GM19468 (cell line): ENCODE results near the gene PCDHA7.
"Not testable (repeated sequence)": the region's sequence is repeated elsewhere in the genome, so short reads cannot be mapped to it uniquely, and the experiment has no call there.

Experiments
- ATAC-seq: cut with Tn5 transposase; IDR thresholded peaks from one replicate; pipeline ENCODE4 v1.9.1; 2021; ENCODE audit warnings: mild to moderate bottlenecking, moderate library complexity, moderate number of reproducible peaks; ENCODE audit not compliant: unreplicated experiment; ENCODE audit errors: extremely low read depth

PCDHA7 gene

GRCh38 chr5:140822281-140822629 lies 11.8 kb upstream of the PCDHA7 start:
- ATAC-seq = no peak

DNA sequence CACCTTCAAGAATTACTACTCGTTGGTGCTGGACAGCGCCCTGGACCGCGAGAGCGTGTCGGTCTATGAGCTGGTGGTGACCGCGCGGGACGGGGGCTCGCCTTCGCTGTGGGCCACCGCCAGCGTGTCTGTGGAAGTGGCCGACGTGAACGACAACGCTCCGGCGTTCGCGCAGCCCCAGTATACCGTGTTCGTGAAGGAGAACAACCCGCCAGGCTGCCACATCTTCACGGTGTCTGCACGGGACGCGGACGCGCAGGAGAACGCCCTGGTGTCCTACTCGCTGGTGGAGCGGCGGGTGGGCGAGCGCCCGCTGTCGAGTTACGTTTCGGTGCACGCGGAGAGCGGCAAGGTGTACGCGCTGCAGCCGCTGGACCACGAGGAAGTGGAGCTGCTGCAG lies 11.1 kb upstream of the PCDHA7 start:
- ATAC-seq = not testable (repeated sequence)

DNA sequence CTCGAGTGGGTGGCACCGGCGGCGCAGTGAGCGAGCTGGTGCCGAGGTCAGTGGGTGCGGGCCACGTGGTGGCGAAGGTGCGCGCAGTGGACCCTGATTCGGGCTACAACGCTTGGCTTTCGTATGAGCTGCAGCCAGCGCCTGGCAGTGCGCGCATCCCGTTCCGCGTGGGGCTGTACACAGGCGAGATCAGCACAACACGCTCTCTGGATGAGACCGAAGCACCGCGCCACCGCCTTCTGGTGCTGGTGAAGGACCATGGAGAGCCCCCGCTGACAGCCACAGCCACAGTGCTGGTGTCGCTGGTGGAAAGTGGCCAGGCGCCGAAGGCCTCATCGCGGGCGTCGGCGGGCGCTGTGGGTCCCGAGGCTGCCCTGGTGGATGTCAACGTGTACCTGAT lies 10.6 kb upstream of the PCDHA7 start:
- ATAC-seq = no peak

DNA sequence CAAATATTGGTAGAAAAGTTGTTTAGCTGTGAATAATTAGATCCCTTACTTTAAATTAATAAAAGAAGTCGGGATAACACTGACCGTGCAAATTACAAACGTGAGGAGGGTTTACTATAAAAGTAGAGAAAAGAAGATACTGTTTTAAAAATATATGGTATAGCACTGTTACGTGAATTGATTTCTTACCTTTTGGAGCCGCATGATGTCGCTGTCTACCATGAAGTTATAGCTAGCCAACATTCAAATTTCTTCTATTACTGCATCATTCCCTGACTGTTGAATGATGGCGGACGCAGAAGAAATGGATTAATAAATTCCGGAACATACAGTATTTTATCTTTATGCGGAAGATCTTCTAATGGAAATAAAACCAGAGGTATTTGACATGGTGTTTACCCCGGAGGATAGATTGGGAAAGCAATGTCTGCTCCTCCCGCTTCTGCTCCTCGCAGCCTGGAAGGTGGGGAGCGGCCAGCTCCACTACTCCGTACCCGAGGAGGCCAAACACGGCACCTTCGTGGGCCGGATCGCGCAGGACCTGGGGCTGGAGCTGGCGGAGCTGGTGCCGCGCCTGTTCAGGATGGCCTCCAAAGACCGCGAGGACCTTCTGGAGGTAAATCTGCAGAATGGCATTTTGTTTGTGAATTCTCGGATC lies 6.2 kb upstream of the PCDHA7 start, which contains the start of gene PCDHA6:
PCDHA6 (plus strand) TSS at position 257 of the 658 bp plus-strand sequence; CDS start at position 389, 132 bp downstream.
- no peak for ATAC-seq

- ATAC-seq = no peak
These were observed 5.7 kb upstream of the PCDHA7 start for GRCh38 chr5:140828362-140828737.

- ATAC-seq = not testable (repeated sequence)
These were observed 4.3 kb upstream of the PCDHA7 start for GRCh38 chr5:140829511-140830501.

- not testable (repeated sequence) for ATAC-seq
These were observed 455 bp downstream of the PCDHA7 start for GRCh38 chr5:140834439-140835008.

DNA sequence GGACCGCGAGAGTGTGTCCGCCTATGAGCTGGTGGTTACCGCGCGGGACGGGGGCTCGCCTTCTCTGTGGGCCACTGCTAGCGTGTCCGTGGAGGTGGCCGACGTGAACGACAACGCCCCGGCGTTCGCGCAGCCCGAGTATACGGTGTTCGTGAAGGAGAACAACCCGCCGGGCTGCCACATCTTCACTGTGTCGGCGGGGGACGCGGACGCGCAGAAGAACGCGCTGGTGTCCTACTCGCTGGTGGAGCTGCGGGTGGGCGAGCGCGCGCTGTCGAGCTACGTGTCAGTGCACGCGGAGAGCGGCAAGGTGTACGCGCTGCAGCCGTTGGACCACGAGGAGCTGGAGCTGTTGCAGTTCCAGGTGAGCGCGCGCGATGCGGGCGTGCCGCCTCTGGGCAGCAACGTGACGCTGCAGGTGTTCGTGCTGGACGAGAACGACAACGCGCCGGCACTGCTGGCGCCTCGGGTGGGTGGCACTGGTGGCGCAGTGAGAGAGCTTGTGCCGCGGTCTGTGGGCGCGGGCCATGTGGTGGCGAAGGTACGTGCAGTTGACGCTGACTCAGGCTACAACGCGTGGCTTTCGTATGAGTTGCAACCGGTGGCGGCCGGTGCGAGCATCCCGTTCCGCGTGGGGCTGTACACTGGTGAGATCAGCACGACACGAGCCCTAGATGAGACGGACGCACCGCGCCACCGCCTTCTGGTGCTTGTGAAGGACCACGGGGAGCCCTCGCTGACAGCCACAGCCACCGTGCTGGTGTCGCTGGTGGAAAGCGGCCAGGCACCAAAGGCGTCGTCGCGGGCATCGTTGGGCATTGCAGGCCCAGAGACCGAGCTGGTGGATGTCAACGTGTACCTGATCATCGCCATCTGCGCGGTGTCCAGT lies 1.8 kb downstream of the PCDHA7 start:
- ATAC-seq = no peak

GRCh38 chr5:140840978-140841962 lies 7.2 kb downstream of the PCDHA7 start, which contains the start of gene PCDHA8:
Gene PCDHA8, plus strand, starts transcription at chr5:140841187. Its CDS starts 135 bp downstream, at chr5:140841322.
- ATAC-seq = no peak

GRCh38 chr5:140842798-140843733 lies 9.0 kb downstream of the PCDHA7 start:
- no peak for ATAC-seq

GRCh38 chr5:140848139-140849102 lies 14.4 kb downstream of the PCDHA7 start, which contains the start of gene PCDHA9:
Gene PCDHA9, plus strand, starts transcription at chr5:140848382. Its CDS starts 114 bp downstream, at chr5:140848496.
- not testable (repeated sequence) for ATAC-seq

DNA sequence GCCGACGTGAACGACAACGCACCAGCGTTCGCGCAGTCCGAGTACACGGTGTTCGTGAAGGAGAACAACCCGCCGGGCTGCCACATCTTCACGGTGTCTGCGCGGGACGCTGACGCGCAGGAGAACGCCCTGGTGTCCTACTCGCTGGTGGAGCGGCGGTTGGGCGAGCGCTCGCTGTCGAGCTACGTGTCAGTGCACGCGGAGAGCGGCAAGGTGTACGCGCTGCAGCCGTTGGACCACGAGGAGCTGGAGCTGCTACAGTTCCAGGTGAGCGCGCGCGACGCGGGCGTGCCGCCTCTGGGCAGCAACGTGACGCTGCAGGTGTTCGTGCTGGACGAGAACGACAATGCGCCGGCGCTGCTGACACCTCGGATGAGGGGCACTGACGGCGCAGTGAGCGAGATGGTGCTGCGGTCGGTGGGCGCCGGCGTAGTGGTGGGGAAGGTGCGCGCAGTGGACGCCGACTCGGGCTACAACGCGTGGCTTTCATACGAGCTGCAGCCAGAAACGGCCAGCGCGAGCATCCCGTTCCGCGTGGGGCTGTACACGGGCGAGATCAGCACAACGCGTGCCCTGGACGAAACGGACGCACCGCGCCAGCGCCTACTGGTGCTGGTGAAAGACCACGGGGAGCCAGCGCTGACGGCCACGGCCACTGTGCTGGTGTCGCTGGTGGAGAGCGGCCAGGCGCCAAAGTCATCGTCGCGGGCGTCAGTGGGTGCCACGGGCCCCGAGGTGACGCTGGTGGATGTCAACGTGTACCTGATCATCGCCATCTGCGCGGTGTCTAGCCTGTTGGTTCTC lies 16.0 kb downstream of the PCDHA7 start:
- not testable (repeated sequence) for ATAC-seq

- no peak for ATAC-seq
These were observed 22.0 kb downstream of the PCDHA7 start, which contains the start of gene PCDHA10 for GRCh38 chr5:140855772-140856674. Gene PCDHA10, plus strand, starts transcription at chr5:140855897. Its CDS starts 152 bp downstream, at chr5:140856049.

GRCh38 chr5:140857177-140857986 lies 23.3 kb downstream of the PCDHA7 start:
- no peak for ATAC-seq
